Uterus (tissue), 2 donors: ENCODE data around the gene ERVH48-1.

Experiments used
- POLR2A ChIP-seq, 2 donors: fragments of 450-650 bp; IDR thresholded peaks; one replicate each; pipeline ENCODE4 v1.6.1; 2016; ENCODE audit warnings: antibody characterized with exemption in 2 of 2, mild to moderate bottlenecking in 1 of 2, moderate library complexity in 1 of 2
- TF ChIP-seq, protein P1 (sequence below), 4 experiments: fragments of 200-600 bp in 2 of 4; fragments of 450-650 bp in 2 of 4; sonication (generic) in 2 of 4; IDR thresholded peaks; one replicate each; pipeline ENCODE4 v1.5.1; 2016 to 2019; ENCODE audit warnings: antibody characterized with exemption in 4 of 4, mild to moderate bottlenecking in 2 of 4, moderate library complexity in 1 of 4

DNA sequence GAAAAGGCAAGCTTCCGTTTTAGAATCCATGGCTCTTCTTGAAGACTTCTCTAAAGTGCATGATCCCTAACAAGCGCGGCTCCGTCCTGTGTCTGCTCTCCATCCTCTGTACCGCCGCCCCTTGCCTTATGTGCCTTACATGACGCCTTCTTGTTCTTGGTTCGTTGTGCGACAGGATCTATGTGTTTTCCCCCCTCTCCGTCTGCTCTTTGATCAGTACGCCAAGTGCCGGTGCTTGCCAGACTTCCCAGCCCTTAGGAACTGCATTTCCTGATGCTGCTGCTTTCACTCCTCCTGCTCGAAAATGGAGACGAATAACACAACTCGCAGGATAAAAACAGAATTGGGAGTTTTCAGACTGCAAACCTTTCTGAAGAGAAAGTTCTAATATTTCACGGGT, 19.2 kb downstream of the ERVH48-1 start:
- TF ChIP-seq, protein P1, sequence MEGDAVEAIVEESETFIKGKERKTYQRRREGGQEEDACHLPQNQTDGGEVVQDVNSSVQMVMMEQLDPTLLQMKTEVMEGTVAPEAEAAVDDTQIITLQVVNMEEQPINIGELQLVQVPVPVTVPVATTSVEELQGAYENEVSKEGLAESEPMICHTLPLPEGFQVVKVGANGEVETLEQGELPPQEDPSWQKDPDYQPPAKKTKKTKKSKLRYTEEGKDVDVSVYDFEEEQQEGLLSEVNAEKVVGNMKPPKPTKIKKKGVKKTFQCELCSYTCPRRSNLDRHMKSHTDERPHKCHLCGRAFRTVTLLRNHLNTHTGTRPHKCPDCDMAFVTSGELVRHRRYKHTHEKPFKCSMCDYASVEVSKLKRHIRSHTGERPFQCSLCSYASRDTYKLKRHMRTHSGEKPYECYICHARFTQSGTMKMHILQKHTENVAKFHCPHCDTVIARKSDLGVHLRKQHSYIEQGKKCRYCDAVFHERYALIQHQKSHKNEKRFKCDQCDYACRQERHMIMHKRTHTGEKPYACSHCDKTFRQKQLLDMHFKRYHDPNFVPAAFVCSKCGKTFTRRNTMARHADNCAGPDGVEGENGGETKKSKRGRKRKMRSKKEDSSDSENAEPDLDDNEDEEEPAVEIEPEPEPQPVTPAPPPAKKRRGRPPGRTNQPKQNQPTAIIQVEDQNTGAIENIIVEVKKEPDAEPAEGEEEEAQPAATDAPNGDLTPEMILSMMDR (IDR thresholded peaks at IDR 0.05), result no peak
- no peak for TF ChIP-seq POLR2A (IDR thresholded peaks at IDR 0.05)
